Stimulated activated CD4-positive, alpha-beta T cell treated with anti-CD3 and anti-CD28 coated beads, Interleukin-1b, Interleukin-23, amount 100 ng/mL, for 48 hours (primary cell): ENCODE measurements around the gene MYMK.

ENCODE experiments used
- DNase-seq: peaks from one replicate; pipeline ENCODE4 v3.0.0-alpha.2; 2020

The MYMK gene

GRCh38 chr9:133496861-133497842, 27.6 kb downstream of the MYMK start:
- no peak for DNase-seq

- DNase-seq, result no peak
These were observed 29.1 kb downstream of the MYMK start for GRCh38 chr9:133495327-133496293.

- no peak for DNase-seq
These were observed 30.0 kb downstream of the MYMK start for GRCh38 chr9:133494636-133495326.

GRCh38 chr9:133493845-133494540, 30.8 kb downstream of the MYMK start:
- DNase-seq, result no peak

GRCh38 chr9:133493428-133493827, 31.3 kb downstream of the MYMK start:
- DNase-seq, result no peak

- no peak for DNase-seq
These were observed 32.4 kb downstream of the MYMK start for GRCh38 chr9:133492061-133493021.

- no peak for DNase-seq
These were observed 33.2 kb downstream of the MYMK start for GRCh38 chr9:133491656-133491925.

- DNase-seq, result no peak
These were observed 33.7 kb downstream of the MYMK start for GRCh38 chr9:133490865-133491655.

GRCh38 chr9:133490201-133490681, 34.5 kb downstream of the MYMK start:
- DNase-seq, result no peak

- no peak for DNase-seq
These were observed 35.2 kb downstream of the MYMK start for GRCh38 chr9:133489253-133490190.

GRCh38 chr9:133488686-133489252, 36.0 kb downstream of the MYMK start:
- DNase-seq, result no peak

- no peak for DNase-seq
These were observed 37.4 kb downstream of the MYMK start for GRCh38 chr9:133487331-133487725.

GRCh38 chr9:133485531-133486260, 39.1 kb downstream of the MYMK start:
- no peak for DNase-seq

- DNase-seq, result no peak
These were observed 39.9 kb downstream of the MYMK start for GRCh38 chr9:133484671-133485437.

GRCh38 chr9:133483611-133484010, 41.1 kb downstream of the MYMK start:
- no peak for DNase-seq

GRCh38 chr9:133478851-133479711, 45.7 kb downstream of the MYMK start, which contains the start of gene SLC2A6:
TSS of gene SLC2A6 (minus strand) at chr9:133479099. CDS start at chr9:133479059, 40 bp downstream.
- peak; percentile 76 for DNase-seq
